Mesenchymal stem cell (in vitro differentiated cells and primary cell): ENCODE data around the gene FLG2.

ENCODE experiments used
- DNase-seq: peaks from one replicate; pipeline ENCODE4 v3.0.0-alpha.2; 2013
- H2AFZ ChIP-seq: one replicate; pipeline ENCODE4 v1.6.1; 2013; ENCODE audit warnings: low read depth, mild to moderate bottlenecking, control low read depth, inconsistent platforms, low read length, moderate library complexity
- H2AK5ac ChIP-seq: 2 replicates; pipeline ENCODE4 v1.6.1; 2013; ENCODE audit warnings: low read length, moderate library complexity, mild to moderate bottlenecking, inconsistent platforms; ENCODE audit not compliant: severe bottlenecking
- H2BK120ac ChIP-seq: one replicate; pipeline ENCODE4 v1.6.1; 2013; ENCODE audit warnings: low read depth, mild to moderate bottlenecking, inconsistent platforms, low read length, moderate library complexity
- H2BK12ac ChIP-seq, 2 experiments: one replicate each; pipeline ENCODE4 v1.6.1; 2013; ENCODE audit warnings: inconsistent platforms in 2 of 2, low read length in 2 of 2, mild to moderate bottlenecking in 2 of 2, moderate library complexity in 2 of 2, control low read depth in 1 of 2
- H2BK15ac ChIP-seq: one replicate; pipeline ENCODE4 v1.6.1; 2013; ENCODE audit warnings: mild to moderate bottlenecking, low read depth, inconsistent platforms; ENCODE audit not compliant: poor library complexity, severe bottlenecking
- H2BK5ac ChIP-seq: 2 replicates; pipeline ENCODE4 v1.6.1; 2013; ENCODE audit warnings: low read depth, mild to moderate bottlenecking, low read length, control low read depth, inconsistent platforms; ENCODE audit not compliant: poor library complexity, severe bottlenecking
- H3K14ac ChIP-seq, 2 experiments: one replicate each; pipeline ENCODE4 v1.6.1; 2013; ENCODE audit warnings: inconsistent platforms in 2 of 2, low read length in 2 of 2, control low read depth in 1 of 2, mild to moderate bottlenecking in 1 of 2, moderate library complexity in 1 of 2
- H3K18ac ChIP-seq, 2 experiments: one replicate each; pipeline ENCODE4 v1.6.1; 2013; ENCODE audit warnings: inconsistent platforms in 2 of 2, low read length in 2 of 2, control low read depth in 1 of 2, low read depth in 1 of 2, mild to moderate bottlenecking in 1 of 2
- H3K23ac ChIP-seq, 2 experiments: one replicate each; pipeline ENCODE4 v1.6.1; 2013; ENCODE audit warnings: inconsistent platforms in 2 of 2, low read length in 2 of 2, mild to moderate bottlenecking in 2 of 2, moderate library complexity in 2 of 2, control low read depth in 1 of 2
- H3K27ac ChIP-seq: 2 replicates; pipeline ENCODE4 v1.5.1; 2013; ENCODE audit warnings: mild to moderate bottlenecking, moderate library complexity, low read length, control low read depth, inconsistent platforms; ENCODE audit not compliant: poor library complexity, severe bottlenecking
- H3K27me3 ChIP-seq, 2 experiments: 2 replicates each; pipeline versions ENCODE4 v1.6.1 to v1.7.0; 2013; ENCODE audit warnings: low read length in 2 of 2, mild to moderate bottlenecking in 2 of 2, moderate library complexity in 2 of 2, control low read depth in 1 of 2, inconsistent platforms in 1 of 2; ENCODE audit not compliant: control insufficient read depth in 1 of 2, insufficient read depth in 1 of 2
- H3K36me3 ChIP-seq, 2 experiments: 2 replicates each; pipeline versions ENCODE4 v1.6.1 to v1.7.0; 2013; ENCODE audit warnings: low read length in 2 of 2, control low read depth in 1 of 2, inconsistent platforms in 1 of 2, low read depth in 1 of 2, mild to moderate bottlenecking in 1 of 2; ENCODE audit not compliant: insufficient read depth in 2 of 2, control insufficient read depth in 1 of 2
- H3K4ac ChIP-seq, 2 experiments: one replicate each; pipeline ENCODE4 v1.6.1; 2013; ENCODE audit warnings: inconsistent platforms in 2 of 2, low read length in 2 of 2, mild to moderate bottlenecking in 2 of 2, moderate library complexity in 2 of 2, control low read depth in 1 of 2, low read depth in 1 of 2
- H3K4me1 ChIP-seq: 2 replicates; pipeline ENCODE4 v1.6.1; 2013; ENCODE audit warnings: low read depth, low read length, control low read depth; ENCODE audit not compliant: control insufficient read depth, insufficient read depth
- H3K4me2 ChIP-seq: 2 replicates; pipeline ENCODE4 v1.6.1; 2013; ENCODE audit warnings: low read length, mild to moderate bottlenecking, inconsistent platforms; ENCODE audit not compliant: poor library complexity, severe bottlenecking
- H3K4me3 ChIP-seq, 2 experiments: 2 replicates each; pipeline versions ENCODE4 v1.5.1 to v1.7.0; 2013; ENCODE audit warnings: low read length in 2 of 2, mild to moderate bottlenecking in 2 of 2, control low read depth in 1 of 2, low read depth in 1 of 2; ENCODE audit not compliant: insufficient read depth in 1 of 2
- H3K79me1 ChIP-seq: replicated peaks from 2 replicates; pipeline ENCODE4 v1.6.1; 2013; ENCODE audit warnings: mild to moderate bottlenecking, control low read depth, low read length, inconsistent platforms; ENCODE audit not compliant: poor library complexity, severe bottlenecking
- H3K9ac ChIP-seq: 2 replicates; pipeline ENCODE4 v1.7.0; 2013; ENCODE audit warnings: mild to moderate bottlenecking, low read length, moderate library complexity
- H3K9me3 ChIP-seq: 2 replicates; pipeline ENCODE4 v1.7.0; 2013; ENCODE audit warnings: mild to moderate bottlenecking, low read length; ENCODE audit not compliant: control insufficient read depth
- H4K8ac ChIP-seq: one replicate; pipeline ENCODE4 v1.6.1; 2013; ENCODE audit warnings: inconsistent platforms, mild to moderate bottlenecking, low read length, moderate library complexity
- H4K91ac ChIP-seq: one replicate; pipeline ENCODE4 v1.6.1; 2013; ENCODE audit warnings: mild to moderate bottlenecking, low read length, inconsistent platforms
- WGBS: methylation state at CpG from one replicate; pipeline ENCODE4 v1.1.7; 2013; ENCODE audit warnings: mixed read lengths; 5-methylcytosine and 5-hydroxymethylcytosine counted together

The FLG2 gene

DNA sequence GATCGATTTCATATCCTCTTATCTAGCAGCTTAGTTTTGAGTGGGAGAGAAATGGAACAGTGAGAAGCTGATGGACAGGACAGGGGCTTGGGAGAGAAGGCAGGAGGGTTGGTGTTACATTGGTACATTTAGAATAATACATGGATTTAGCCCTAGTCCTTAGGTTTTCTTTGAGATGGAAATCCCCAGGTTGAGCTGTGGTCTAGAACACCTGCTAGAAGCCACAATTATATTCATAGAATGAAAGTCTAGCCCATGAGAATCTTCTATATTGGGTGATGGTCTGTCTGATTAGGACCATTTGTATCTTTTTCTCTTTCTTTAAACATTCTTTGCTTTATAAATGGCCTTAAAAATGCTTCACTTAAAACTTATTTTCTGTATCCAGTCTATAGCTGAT, 34.3 kb upstream of the FLG2 start:
- Histone ChIP-seq H3K36me3 (no peaks in the 10 kb centered on the region), H2AK5ac (no peak overlapping the region), H3K23ac (no peak overlapping the region), H3K9ac (no peak overlapping the region), H3K4me1 (no peaks in the 10 kb centered on the region), H2BK5ac (no peak overlapping the region), H2BK15ac (no peak overlapping the region), H3K14ac (no peak overlapping the region), H3K18ac (no peak overlapping the region), H3K27ac (no peak overlapping the region), H2BK120ac (no peak overlapping the region), H3K9me3 (no peaks in the 10 kb centered on the region), H4K8ac (no peak overlapping the region), H2BK12ac (no peak overlapping the region), H3K4me3 (no peak overlapping the region), H3K27me3 (peaks cover 0 to 4% of the 10 kb centered on the region in 2 experiments), H2AFZ (no peak overlapping the region), H4K91ac (no peak overlapping the region), H3K79me1 (no peaks in the 10 kb centered on the region), H3K4me2 (no peak overlapping the region), H3K4ac (no peak overlapping the region)
- 33% methylated on average over 1 of the region's 1 CpG for WGBS
- DNase-seq: no peak

DNA sequence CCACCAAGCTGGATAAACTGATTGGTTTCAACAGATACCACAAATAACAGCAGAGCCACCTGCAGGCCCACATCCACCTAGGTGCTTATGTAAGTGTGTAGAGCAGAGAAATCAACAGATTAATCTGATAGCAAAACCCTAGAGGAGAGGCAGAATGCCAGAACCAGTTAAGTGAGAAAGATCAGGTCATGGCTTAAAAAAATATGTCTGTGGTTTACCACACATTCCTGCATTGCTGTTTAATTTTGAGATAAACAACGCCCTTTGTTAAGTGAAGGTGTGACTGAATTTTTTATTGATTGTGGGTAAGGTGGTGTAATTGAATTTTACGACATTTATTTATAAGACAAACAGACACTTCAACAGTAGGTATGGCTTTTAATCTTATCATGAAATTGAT, 33.1 kb upstream of the FLG2 start:
- no peaks in the 10 kb centered on the region for H3K79me1 ChIP-seq
- H2BK5ac ChIP-seq: no peak overlapping the region
- peaks cover 0 to 7% of the 10 kb centered on the region in 2 experiments for H3K27me3 ChIP-seq
- H3K36me3 ChIP-seq: no peaks in the 10 kb centered on the region
- H3K18ac ChIP-seq: no peak overlapping the region
- no peak overlapping the region for H3K27ac ChIP-seq
- no peak overlapping the region for H2AK5ac ChIP-seq
- no peak overlapping the region for H3K4me2 ChIP-seq
- no peak for DNase-seq
- no peak overlapping the region for H3K4ac ChIP-seq
- no peak overlapping the region for H3K23ac ChIP-seq
- no peaks in the 10 kb centered on the region for H3K4me1 ChIP-seq
- H2BK12ac ChIP-seq: no peak overlapping the region
- no peak overlapping the region for H3K14ac ChIP-seq
- no peak overlapping the region for H4K8ac ChIP-seq
- no peak overlapping the region for H4K91ac ChIP-seq
- H3K4me3 ChIP-seq: no peak overlapping the region
- H2BK120ac ChIP-seq: no peak overlapping the region
- H2BK15ac ChIP-seq: no peak overlapping the region
- 100% methylated on average over 1 of the region's 2 CpGs for WGBS
- no peak overlapping the region for H3K9ac ChIP-seq
- H2AFZ ChIP-seq: no peak overlapping the region
- H3K9me3 ChIP-seq: no peaks in the 10 kb centered on the region

DNA sequence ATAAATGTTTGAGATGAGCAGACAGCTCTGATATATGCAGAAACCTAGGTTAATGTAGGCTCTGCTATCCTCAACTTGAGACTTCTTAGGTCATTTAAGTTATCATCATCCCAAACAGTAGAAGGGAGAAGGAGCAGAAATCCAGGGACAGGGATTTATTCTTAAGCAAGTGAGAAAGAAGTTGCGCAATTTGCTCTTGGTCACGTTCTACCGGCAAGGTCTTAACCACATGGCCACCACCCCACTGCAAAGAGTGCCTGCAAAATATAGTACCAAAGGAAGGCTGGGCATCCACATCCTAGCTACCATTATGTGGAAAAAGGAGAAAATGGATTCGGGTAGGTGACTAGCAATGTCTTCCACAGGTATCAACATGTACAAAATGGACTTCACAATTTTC, 29.1 kb upstream of the FLG2 start:
- Histone ChIP-seq H3K79me1 (no peaks in the 10 kb centered on the region), H3K18ac (no peak overlapping the region), H3K9me3 (no peaks in the 10 kb centered on the region), H2BK120ac (no peak overlapping the region), H3K9ac (no peak overlapping the region), H3K36me3 (no peaks in the 10 kb centered on the region), H2AK5ac (no peak overlapping the region), H3K4me3 (no peak overlapping the region), H2BK15ac (no peak overlapping the region), H3K14ac (no peak overlapping the region), H2BK5ac (no peak overlapping the region), H4K91ac (no peak overlapping the region), H3K4me1 (no peaks in the 10 kb centered on the region), H3K4ac (no peak overlapping the region), H3K23ac (no peak overlapping the region), H3K4me2 (no peak overlapping the region), H4K8ac (no peak overlapping the region), H2BK12ac (no peak overlapping the region), H3K27me3 (peaks cover 0 to 3% of the 10 kb centered on the region in 2 experiments), H3K27ac (no peak overlapping the region), H2AFZ (no peak overlapping the region)
- WGBS: 89% methylated on average over 4 of the region's 4 CpGs
- no peak for DNase-seq

DNA sequence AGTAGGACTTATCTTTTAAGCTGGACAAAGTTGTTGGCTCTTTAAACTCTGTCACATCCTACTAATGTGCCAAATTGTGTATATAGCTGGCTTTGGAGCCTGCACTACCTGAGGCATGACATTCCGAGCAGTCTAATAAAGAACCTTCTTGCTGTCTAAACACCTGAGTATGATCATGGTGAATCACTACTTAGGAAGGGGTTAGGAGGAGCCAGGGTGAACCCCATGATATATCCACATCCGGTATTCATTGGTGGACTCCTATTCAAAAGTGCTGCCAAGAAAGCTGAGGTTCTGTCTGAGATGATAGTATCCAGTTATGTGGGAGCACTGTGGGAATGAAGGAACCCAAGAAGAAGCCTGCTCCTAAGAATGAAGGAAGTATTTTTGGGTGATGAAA, 27.1 kb upstream of the FLG2 start:
- Histone ChIP-seq H3K9ac (no peak overlapping the region), H3K27ac (no peak overlapping the region), H4K91ac (no peak overlapping the region), H3K27me3 (peaks cover 0 to 3% of the 10 kb centered on the region in 2 experiments), H3K23ac (no peak overlapping the region), H2BK15ac (no peak overlapping the region), H3K14ac (no peak overlapping the region), H3K4me2 (no peak overlapping the region), H3K9me3 (no peaks in the 10 kb centered on the region), H3K4ac (no peak overlapping the region), H3K18ac (no peak overlapping the region), H2AFZ (no peak overlapping the region), H3K4me3 (no peak overlapping the region), H3K36me3 (no peaks in the 10 kb centered on the region), H2AK5ac (no peak overlapping the region), H2BK12ac (no peak overlapping the region), H2BK120ac (no peak overlapping the region), H3K79me1 (no peaks in the 10 kb centered on the region), H3K4me1 (no peaks in the 10 kb centered on the region), H2BK5ac (no peak overlapping the region), H4K8ac (no peak overlapping the region)
- 80% methylated on average over 2 of the region's 2 CpGs for WGBS
- no peak for DNase-seq
